Body of pancreas (tissue), 4 donors: ENCODE measurements around the gene MKI67.

Experiments used
- CTCF ChIP-seq, 7 experiments: fragments of 450-650 bp in 4 of 7; fragments of 200-600 bp in 3 of 7; sonication (generic) in 3 of 7; IDR thresholded peaks; one replicate each; pipeline ENCODE4 v1.5.1; 2016 to 2019; ENCODE audit warnings: antibody characterized with exemption in 7 of 7
- POLR2A ChIP-seq, 3 donors: fragments of 450-650 bp; IDR thresholded peaks; one replicate each; pipeline ENCODE4 v1.6.1; 2016; ENCODE audit warnings: antibody characterized with exemption in 3 of 3, mild to moderate bottlenecking in 2 of 3

- no peak for TF ChIP-seq POLR2A (IDR thresholded peaks at IDR 0.05)
- no peak for TF ChIP-seq CTCF (IDR thresholded peaks at IDR 0.05)
Observed at GRCh38 chr10:128072046-128072445, 54.2 kb downstream of the MKI67 start.
